C4-2B (cell line): ENCODE measurements around the gene CCDC88B.

ENCODE experiments used
- ZFX ChIP-seq: fragments of 450-650 bp; IDR thresholded peaks from 2 replicates; pipeline ENCODE4 v1.6.1; 2017
- TF ChIP-seq, protein P1 (sequence below): fragments of 450-650 bp; conservative IDR thresholded peaks from 2 replicates; pipeline ENCODE4 v1.5.1; 2017; ENCODE audit warnings: mild to moderate bottlenecking

DNA sequence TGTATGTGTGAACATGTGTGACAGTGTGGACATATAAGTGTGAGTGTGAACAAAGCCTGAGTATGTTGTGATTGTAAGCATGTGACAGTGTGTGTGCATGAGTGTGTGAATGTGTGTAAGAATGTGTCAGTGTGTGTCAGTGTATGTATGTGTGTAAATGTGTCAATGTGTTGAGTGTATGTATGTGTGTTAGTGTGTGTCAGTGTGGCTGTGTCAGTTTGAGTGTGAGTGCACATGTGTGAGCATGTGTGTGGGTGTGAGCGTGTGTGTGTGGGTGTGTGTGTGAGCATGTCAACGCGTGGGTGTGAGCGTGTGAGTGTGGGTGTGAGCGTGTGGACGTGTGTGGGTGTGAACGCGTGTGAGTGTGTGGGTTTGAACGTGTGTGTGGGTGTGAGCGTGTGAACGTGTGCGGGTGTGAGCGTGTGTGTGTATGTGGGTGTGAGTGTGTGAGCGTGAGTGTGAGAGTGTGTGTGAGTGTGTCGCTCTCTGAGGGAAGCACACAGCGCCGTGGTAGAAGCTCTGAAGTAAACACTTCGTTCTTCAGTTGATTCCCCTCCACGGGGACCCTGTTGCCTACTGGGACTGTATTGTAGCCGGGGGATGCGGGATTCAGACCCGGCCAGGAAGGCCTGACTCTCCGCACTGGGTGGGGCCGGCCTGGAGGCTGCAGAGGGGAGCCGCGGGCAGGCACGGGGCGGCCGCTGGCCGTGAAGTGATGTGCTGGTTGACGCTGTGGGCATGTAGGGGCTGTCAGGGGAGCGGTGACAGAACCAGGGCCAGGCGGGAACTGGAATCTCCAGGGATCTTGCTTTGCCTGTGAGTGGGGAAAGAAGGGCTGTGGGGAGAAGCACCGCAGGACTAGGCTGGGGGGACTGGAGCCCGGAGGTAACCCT lies 40.1 kb downstream of the CCDC88B start:
- TF ChIP-seq, protein P1, sequence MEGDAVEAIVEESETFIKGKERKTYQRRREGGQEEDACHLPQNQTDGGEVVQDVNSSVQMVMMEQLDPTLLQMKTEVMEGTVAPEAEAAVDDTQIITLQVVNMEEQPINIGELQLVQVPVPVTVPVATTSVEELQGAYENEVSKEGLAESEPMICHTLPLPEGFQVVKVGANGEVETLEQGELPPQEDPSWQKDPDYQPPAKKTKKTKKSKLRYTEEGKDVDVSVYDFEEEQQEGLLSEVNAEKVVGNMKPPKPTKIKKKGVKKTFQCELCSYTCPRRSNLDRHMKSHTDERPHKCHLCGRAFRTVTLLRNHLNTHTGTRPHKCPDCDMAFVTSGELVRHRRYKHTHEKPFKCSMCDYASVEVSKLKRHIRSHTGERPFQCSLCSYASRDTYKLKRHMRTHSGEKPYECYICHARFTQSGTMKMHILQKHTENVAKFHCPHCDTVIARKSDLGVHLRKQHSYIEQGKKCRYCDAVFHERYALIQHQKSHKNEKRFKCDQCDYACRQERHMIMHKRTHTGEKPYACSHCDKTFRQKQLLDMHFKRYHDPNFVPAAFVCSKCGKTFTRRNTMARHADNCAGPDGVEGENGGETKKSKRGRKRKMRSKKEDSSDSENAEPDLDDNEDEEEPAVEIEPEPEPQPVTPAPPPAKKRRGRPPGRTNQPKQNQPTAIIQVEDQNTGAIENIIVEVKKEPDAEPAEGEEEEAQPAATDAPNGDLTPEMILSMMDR: no peak
- TF ChIP-seq ZFX: no peak
